Suprapubic skin (tissue), 3 donors: ENCODE data around the gene GHRHR.

Experiments used
- CTCF ChIP-seq, 2 donors: fragments of 200-600 bp in 1 of 2; fragments of 450-650 bp in 1 of 2; sonication (generic) in 1 of 2; IDR thresholded peaks; one replicate each; pipeline ENCODE4 v1.5.1; 2016 to 2019; ENCODE audit warnings: antibody characterized with exemption in 2 of 2, mild to moderate bottlenecking in 1 of 2, moderate library complexity in 1 of 2
- EP300 ChIP-seq: sonication (generic); formaldehyde crosslinking; IDR thresholded peaks from one replicate; pipeline ENCODE4 v1.6.1; 2017; ENCODE audit warnings: antibody characterized with exemption

DNA sequence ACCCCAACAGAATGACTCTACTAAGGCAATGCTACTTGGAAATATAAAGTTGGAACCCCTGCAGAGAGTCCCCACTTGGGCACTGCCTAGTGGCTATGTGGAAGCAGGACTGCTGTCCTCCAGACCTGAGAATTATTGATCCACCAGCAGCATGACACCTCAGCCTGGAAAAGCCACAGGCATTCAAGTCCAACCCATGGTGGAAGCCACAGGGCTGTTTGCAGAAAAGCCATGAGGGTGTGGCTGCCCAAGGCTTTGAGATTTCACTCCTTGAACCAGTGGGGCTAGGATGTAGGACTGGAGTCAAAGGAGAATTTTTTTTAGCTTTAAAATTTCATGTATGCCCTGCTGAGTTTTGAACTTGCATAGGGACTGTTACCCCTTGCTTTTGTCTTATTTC is 13.6 kb upstream of the GHRHR start:
- no peak for TF ChIP-seq CTCF (IDR thresholded peaks at IDR 0.05)
- TF ChIP-seq EP300: no peak
